Inflammatory macrophage (primary cell): Measurements from ENCODE around the gene TOMM6.
A peak's percentile ranks its signal among the peaks of the same experiment; 100 is the strongest.

ENCODE experiments used
- DNase-seq, 2 donors: peaks; one replicate each; pipeline ENCODE4 v3.0.0-alpha.2; 2020 to 2022

The TOMM6 gene

GRCh38 chr6:41824571-41825569 is 37.4 kb downstream of the TOMM6 start:
- peak; percentile 59 to 69 for DNase-seq

DNA sequence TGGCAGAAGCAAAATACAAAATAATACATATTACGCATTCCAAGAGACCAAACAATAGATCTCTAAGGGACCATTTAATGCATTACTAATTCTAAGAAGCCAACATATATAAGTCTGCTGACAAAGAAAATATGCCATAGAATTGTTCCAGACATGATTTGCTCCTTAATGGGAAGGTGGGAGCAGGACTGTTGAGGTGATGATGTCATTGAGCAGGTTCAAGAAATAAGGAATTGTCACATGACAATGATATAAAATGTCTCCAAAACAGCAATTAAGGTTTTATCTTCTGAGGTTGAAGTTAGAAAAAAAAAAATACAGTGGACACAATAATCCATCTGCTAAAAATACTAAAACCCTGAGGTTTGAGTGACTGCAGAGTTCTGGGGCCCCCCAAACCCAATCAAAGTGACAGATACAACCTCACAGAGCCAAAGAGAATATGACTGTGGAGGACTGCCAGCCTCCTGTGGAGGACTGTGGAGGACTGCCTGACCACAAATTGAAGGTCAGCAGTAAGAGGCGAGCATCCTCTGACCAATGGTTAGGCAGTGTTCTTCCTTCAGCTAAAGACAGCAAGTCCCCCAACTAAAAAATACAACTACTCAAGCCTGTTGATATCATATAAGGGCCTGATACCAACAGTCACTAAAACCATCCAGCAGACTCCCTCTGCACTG is 39.0 kb downstream of the TOMM6 start:
- DNase-seq: no peak

- DNase-seq: no peak
These were observed 44.8 kb downstream of the TOMM6 start for GRCh38 chr6:41832263-41832662.

DNA sequence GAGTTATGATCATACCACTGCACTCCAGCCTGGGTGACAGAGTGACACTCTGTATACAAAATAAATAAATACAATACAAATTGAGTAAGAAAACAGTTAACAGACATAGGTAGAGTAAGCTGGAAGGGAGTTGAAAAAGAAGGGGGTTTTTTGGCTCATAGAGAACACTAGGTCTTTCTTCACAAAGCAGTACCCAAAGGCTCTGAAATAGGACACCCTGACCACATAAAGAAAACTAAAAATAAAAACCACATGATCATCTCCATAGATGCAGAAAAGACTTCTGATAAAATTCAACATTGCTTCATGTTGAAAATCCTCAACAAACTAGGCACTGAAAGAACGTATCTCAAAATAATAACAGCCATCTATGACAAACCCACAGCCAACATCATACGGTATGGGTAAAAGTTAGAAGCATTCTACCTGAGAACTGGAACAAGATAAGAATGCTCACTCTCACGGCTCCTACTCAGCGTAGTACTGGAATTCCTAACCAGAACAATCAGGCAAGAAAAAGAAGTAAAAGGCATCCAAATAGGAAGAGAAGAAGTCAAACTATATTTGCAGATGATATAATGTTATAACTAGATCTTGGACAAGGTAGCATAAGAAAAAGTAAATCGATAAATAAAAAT is 48.6 kb downstream of the TOMM6 start:
- no peak for DNase-seq

DNA sequence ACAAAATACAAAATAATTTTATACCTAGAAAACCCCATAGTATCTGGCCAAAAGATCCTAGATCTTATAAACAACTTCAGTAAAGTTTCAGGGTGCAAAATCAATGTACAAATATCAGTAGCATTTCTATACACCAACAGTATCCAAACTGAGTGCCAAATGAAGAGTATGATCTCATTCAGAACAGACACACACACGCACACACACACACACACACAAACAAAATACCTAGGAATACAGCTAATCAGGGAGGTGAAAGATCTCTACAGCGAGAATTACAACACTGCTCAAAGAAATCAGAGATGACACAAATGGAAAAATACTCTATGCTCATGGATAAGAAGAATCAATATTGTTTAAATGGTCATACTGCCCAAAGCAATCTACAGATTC is 49.2 kb downstream of the TOMM6 start:
- no peak for DNase-seq
